T-helper 2 cell (primary cell): Measurements from ENCODE around the gene FMN1.

ENCODE experiments used
- DNase-seq, 5 experiments: peaks; one replicate each; pipeline versions ENCODE4 v3.0.0 to v3.0.0-alpha.2; 2012 to 2022

FMN1 gene

DNA sequence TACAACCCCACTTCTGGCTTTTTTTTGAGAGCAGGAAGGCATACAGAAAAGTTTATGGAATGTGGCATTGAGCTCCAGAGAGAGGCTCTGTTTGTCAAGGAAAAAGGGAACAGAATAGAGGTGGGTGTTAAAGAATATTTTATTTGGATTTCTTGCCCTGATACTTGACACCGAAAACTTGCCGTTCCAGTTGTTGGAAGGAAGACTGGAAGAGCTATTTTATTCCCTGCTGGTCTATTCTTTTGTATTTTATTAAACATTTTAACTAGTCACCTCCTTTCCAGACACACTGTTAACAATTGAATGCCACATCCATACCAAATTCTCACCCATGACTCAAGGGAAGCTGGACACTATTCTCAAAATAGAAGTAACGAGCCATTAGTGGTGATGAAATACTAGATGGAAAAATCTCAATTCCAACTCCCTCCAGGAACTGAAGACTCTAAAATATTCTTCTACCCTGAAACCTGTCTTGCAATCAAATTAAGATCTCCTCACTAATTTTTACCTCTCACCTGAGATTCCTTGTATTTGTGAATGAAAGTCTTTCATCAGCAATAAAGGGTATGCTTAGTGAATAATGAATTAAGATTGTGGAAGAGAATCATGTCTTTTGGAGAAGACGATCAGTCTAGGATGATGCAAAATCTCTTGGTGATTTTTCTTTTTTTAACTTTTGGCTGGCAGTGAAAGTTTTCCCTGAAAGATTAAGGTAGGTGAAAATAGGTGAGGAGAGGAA lies 448.2 kb downstream of the FMN1 start:
- DNase-seq, result no peak

DNA sequence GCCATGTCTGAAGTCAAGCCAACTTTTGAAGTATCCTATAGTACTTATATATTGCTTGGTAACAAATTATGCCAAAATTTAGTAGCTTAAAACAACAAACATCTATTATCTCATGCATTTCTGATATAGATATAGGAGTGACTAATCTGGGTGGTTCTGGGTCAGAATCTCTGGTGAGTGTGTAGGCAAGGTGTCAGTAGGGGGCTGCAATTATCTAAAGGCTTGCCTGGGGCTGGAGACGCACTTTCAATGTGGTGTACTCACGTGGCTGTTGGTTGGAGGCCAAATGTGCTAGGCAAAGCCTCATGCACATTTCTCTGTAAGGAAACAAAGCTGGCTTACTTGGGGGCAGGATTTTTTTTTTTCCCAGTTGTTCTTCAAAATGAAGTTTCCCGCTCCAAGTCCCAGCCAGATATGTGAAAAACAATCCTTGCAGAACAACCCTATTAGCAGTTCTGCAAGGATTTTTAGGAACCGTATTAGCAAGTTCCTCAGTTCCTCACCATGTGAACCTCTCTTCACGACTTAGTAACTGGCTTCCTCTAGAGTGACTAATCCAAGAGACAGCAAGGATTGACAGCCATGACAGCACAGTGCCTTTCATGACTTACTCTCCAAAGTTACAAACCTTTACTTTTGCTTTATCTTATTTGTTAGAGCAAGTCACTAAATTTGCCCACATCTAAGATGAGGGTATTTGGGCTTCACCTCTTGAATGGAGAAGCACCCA lies 450.9 kb downstream of the FMN1 start:
- DNase-seq, result no peak

DNA sequence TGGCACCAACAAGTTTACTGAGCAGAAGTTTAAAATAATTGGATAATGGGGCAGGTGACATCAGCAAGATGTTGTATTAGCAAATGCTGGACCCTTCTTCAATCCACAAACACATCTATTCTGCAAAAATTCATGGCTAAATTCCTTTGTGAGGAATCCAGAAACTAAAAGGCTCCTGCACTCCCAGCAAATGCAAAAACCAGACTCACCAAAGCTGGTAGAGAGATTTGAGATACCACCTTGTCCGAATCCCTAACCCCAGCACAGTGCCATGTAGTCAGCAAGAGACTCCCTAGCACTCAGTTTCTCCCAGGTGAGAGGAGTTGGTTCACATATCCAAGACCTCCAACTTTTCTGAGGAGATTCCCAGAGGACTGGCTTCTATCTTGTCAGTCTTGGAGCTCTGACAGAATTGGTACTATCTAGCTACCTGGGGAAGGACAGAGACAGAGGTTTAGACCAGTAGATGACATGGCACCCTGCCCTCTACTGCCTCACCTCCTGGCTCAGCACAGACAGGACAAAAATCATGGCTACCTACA lies 454.9 kb downstream of the FMN1 start:
- no peak for DNase-seq

DNA sequence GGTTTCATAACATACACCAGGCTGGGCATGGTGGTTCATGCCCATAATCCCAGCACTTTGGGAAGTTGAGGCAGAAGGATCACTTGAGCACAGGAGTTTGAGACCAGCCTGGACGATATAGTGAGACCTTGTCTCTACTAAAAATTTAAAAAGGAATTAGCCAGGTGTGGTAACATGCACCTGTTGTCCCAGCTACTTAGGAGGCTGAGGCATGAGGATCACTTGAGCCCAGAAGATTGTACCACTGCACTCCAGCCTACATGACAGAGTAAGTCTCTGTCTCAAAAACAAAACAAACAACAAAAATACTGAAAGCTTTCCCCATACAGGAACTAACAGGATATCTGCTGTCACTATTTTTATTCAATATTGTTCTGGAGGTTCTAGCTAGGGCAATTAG lies 455.8 kb downstream of the FMN1 start:
- no peak for DNase-seq

DNA sequence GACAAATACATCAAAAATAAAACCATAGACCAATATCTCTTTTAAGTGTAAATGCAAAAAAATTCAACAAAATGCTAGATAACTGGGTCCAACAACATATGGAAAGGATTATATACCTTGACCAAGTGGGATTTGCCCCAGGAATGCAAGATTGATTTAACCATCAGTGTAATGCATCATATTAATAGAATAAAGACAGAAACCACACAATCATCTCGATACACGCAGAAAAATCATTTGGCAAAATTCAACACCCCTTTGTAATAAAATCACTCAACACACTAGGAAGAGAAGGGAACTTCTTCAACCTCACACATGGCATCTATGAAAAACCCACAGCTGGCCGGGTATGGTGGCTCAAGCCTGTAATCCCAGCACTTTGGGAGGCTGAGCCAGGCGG lies 457.2 kb downstream of the FMN1 start:
- no peak for DNase-seq

DNA sequence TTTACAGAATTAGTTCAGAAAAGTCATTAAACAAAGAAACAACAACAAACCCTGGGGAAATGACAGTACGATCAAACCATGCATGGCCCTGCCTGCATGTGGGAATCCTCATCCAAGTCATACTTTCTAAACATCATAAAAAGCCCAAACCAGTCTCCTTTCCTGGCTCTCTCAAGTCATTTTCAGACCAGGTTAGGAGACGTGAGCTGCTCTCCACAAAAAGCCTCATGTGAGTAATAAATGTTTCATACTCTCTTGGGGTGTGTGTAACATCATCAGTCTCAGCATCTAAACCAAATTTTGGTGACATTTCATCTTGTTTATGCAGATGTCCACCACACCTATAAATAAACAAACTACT lies 457.8 kb downstream of the FMN1 start:
- no peak for DNase-seq

DNA sequence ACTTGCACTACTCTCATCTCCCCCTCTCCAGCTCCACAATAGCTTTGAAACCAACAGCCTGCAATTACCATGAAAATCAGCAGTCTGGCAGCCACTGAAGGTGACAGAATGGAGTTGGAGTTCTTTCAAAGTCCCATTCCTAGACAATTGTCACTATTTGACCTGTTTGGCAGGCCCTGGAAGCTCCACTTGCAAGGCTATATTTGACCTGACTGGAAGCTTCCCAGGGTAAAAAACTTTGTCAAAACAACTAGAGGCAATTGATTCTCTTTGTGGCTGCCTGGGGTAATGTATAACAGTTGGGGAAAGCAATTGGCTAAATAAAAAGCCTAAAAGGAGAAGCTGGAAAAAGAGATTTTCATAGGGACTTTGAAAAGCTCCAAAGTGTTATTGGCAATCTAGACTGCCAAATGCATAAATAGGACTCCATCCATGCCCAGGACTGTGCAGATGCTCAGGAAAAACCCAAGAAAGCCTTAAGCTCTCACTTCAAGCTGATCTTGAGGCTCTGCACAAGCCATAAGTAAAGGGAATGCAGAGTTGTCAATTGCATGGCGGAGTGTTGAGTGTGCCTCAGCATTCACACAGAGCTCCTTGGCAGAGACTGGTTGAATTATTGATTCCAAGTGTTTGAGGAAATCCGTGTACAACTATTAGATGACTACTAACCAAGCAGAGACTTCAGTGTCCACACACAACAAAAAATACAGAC lies 458.4 kb downstream of the FMN1 start:
- DNase-seq, result no peak

DNA sequence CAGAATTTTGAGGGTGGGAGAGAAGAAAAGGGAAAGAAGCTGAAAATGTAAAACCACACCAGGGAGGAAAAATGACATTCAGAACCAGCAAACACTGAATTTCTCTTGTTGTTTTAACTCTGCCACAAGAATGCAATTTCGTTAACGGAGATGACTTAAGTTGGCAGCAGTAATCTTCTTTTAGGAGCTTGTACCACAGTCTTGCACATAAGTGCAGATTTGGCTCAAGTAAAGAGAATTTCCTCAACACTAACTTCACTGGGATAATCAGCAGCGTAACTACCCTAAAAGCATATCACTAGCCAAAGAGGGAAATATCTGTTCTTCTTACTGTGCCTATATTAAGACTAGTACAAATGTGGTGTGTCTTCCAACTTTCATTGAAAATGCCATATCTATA lies 461.2 kb downstream of the FMN1 start:
- no peak for DNase-seq

DNA sequence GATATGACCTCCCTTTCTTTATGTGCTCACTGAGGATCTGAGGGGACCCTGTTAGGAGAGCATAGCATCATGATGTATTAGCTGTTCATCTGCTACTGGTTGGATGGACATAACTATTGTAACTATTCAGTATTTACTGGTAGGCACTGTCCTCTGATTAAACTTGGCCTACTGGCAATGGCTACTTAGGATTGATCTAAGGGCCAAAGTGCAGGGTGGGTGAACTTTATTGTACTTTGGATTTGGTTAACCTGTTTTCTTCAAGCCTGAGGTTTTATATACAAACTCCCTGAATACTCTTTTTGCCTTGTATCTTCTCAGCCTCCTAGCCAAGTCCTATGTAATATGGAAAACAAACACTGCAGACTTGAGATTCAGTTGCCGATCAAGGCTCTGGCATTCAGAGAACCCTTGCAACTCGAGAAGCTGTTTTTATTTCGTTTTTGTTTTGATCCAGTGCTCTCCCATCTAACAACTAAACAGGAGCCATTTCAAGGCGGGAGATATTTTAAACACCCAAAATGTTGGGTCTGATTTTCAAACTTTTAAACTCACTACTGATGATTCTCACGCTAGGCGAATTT lies 461.8 kb downstream of the FMN1 start:
- no peak for DNase-seq

DNA sequence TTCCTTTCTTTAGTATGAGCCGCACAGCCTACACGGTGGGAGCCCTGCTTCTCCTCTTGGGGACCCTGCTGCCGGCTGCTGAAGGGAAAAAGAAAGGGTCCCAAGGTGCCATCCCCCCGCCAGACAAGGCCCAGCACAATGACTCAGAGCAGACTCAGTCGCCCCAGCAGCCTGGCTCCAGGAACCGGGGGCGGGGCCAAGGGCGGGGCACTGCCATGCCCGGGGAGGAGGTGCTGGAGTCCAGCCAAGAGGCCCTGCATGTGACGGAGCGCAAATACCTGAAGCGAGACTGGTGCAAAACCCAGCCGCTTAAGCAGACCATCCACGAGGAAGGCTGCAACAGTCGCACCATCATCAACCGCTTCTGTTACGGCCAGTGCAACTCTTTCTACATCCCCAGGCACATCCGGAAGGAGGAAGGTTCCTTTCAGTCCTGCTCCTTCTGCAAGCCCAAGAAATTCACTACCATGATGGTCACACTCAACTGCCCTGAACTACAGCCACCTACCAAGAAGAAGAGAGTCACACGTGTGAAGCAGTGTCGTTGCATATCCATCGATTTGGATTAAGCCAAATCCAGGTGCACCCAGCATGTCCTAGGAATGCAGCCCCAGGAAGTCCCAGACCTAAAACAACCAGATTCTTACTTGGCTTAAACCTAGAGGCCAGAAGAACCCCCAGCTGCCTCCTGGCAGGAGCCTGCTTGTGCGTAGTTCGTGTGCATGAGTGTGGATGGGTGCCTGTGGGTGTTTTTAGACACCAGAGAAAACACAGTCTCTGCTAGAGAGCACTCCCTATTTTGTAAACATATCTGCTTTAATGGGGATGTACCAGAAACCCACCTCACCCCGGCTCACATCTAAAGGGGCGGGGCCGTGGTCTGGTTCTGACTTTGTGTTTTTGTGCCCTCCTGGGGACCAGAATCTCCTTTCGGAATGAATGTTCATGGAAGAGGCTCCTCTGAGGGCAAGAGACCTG lies 463.5 kb downstream of the FMN1 start:
- DNase-seq, result no peak

DNA sequence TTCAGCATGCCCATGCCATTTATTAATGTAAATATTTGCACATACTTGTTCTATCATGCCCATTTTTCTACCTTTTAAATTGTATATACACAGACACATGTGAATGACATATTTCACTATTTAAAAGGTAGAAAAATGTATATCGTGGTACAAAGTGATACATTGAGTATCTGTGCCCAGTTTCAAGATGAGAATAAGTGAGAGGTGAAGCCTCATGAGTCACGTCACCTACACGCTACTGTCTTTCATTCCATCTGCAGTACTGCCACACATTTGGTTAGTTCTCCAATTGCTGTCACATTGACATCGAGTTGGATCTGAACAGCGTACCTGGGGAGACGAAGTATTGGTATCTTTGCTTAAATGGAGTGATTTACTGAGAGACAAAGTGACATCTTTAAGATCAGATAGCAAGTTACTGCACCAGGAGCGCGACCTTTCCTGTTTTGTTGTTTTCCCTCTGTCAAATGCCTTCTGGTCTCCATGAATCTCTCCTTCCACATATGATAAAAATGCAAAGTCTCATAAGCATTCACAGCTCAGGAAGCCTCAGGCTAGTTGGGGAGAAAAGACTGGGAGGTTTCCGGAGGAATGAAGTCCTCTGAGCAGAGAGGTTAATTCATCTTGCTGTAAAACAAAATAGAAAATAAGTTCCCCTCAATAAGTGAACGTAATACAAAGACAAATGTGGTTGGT lies 464.7 kb downstream of the FMN1 start:
- DNase-seq, result no peak

DNA sequence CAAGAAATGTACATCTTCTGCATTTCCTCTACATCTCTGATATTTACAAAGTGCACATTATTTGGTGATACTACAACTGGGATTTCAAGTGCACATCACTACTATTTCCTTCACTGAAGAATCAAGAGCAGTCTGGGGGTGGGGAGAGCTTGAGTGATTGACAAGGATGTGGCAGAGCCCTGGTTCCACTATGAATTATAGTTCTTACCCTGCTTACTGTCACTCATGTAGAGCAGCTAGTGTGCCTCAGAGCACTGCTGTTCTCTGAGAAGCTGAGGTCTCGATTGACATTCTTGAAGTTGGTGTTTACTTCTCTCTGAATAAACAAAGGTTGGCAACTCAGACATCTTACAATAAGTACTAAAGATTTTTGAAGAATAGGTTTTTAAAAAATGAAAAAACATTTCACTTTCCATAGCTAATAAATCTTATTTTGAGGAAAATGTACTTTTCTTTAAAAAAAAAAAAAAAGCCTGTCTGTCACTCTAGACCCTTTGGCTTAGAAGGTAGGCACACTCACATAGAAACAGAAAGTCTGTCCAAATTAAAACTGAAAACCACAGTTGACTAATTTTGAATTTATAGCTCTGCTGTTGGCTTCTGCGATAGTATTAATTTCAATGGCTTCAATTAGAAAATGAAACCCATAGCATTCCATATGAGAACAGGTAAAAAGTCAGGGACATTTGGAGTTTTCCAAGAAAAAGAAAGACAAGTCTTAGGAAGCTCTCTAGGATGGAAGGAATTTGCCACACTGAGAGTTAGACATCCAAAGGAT lies 471.2 kb downstream of the FMN1 start:
- peak in 1 of 5 experiments; percentile 74 for DNase-seq

DNA sequence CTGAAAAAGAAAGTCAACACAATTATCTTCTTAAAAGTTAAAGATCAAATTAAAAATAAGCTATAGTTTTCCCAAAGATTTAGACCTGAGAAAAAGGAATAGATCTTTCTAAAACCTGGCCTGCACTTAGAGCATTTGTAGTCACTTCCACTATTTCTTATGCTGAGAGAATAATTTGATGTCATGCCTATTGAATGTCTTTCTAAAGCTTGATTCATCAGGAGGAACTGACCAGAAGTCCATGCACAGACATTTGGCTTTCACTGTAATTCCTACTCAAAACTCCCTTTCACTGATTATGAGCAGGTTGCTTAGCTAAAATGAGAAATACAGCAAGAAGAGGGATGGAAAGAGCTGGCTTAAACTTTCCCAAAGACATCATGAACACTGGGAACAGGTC lies 472.4 kb downstream of the FMN1 start:
- DNase-seq, result no peak

DNA sequence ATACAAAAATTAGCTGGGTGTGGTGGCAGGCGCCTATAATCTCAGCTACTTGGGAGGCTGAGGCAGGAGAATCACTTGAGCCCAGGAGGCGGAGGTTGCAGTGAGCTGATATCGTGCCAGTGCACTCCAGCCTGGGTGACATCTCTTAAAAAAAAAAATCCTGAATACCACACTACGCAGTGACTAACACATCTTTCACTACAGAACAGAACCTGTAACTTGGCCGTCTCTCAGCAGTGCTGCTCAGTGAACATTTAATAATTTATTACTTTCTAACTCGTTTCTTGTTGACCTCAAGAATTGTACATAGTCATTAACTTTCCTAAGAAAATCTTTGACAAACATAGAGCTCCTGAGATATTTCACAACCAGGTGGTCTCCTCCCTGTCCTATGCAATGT lies 472.9 kb downstream of the FMN1 start:
- no peak for DNase-seq

DNA sequence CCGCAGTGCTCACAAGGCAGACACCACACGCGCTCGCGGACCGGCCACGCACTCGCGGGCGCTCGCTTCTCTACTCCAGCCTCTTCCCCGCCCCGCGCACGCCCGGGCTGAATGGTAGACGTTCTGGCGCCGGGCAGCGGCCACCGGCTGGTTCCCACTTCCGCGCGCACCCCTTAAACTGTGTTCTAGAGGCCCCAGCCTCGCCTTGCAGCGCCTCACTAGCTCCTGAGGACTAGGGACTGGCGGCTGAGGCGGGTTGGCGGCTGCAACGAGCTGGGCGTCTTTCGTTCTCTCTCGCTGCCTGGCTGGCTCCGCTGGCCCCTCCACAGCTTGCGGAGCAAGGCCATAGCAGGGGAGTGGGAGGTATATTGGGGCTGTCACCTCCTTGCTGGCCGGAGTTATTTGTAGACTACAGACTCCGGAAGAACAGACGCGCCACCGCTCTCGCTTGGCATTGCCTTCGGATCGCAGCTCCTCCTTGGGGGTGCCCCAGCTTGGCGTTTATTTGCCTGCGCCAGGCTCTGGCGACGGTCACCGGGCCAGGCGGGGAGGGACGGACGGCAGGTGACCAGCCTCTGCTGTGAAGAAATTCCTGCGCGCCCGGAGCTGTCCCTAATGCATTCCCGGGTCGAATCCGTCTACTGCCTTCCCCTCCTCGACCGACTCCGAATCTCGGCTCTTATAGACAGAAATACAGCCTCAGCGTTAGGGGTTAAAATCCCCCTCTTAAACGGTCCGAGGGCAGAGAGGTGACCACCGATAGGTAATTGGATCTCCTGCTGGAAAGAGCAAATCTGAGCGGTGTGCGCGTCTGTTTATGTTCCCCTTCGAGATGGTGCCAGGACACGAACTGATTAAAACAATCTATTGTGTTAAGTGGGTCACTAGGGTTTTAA lies 475.4 kb downstream of the FMN1 start:
- DNase-seq, result peak in 1 of 5 experiments; percentile 30

DNA sequence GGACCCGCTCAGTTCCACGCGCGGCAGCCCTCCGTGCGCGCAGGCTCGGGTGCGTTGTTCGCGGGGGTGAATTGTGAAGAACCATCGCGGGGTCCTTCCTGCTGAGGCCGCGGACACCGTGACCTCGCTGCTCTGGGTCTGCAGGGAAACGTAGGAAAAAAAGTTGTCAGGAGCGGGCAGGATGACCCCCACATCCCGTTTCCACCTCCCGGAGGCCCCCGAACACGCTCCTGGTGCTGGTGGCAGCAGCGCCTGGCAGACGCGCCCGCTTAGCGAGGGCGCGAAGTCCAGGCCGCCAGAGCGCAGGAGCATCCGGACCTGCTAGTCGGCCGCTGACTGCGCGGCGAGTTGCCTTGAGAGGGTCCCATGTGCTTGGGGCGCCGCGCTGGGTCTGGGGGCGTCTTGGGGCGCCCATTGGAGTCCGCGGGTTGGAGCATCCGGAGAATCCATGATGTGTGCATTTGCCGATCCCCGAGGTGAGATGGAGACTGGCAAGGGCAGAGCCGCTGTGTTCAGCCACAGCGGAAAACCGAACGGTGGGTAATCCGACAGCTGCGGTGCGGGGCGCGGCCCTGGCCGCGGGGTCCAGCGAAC lies 476.2 kb downstream of the FMN1 start:
- peak in 1 of 5 experiments; percentile 16 for DNase-seq

DNA sequence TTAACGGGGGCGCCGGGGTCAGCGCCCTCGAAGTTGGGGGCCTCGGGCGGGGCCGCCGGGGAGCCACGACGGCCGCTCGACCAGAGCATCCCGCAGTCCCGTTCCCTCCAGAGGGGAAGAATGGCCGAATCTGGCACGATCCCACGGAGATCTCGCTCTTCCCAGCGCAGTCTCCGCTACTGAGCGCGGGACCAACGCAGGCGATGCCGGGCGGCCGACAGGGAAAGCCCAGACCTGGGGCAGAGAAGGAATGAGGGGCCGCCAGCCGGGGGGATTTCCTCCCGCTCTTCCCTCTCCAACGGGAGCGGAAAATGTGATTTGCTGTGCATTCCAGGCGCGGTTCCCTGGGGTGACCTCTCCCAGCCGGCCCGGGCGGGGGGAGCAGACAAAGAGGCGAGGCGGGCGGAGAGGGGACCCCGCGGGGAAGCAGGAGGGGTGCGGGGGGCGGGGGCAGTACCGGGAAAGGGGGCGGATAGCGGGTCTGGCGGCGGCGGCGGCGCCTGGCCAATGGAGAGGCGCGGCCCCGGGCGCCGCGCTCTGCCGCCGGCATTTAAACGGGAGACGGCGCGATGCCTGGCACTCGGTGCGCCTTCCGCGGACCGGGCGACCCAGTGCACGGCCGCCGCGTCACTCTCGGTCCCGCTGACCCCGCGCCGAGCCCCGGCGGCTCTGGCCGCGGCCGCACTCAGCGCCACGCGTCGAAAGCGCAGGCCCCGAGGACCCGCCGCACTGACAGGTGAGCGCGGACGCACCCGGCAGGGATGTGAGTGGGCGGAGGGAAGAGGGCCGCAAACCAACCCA lies 476.9 kb downstream of the FMN1 start, which contains the start of gene GREM1:
GREM1 (plus strand) TSS at position 579 of the 801 bp plus-strand sequence. CDS start 12,687 bp downstream, outside the sequence.
- DNase-seq, result peak in 1 of 5 experiments; percentile 2

DNA sequence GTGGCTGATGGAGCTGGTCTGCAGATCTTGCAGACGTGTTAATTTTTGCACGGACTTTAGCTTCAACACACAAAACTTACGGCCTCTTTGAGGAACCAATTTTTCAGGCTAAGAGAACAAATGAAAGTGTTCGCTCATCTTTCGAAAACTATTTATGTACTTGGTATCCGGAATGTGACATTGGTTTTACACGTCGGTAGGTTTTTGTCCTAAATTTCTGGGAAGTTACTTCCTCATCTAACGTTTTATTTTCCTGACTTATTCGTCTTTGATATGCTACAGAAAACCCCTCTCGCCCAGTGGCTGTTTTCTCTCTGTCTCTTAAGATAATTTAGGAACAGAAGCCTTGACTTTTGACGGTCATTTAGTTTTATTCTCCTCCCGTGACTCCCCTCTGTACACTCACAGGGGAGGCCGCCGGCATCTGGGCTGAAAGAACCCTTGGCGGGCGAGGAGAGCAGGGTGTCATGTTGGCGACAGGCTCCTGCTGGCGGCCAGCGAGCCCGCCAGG lies 477.5 kb downstream of the FMN1 start:
- peak in 1 of 5 experiments; percentile 3 for DNase-seq
